Dendritic cell treated with granulocyte-macrophage colony-stimulating factor and Interleukin-4, amounts not matched to agents 40 ng/mL and 50 ng/mL, for 4 days (primary cell): ENCODE results near the gene ING5.

Source experiments
- H3K27ac Mint-ChIP-seq: one replicate; pipeline ENCODE4 v1.8.0; 2022; ENCODE audit warnings: mild to moderate bottlenecking, mixed read lengths
- H3K27me3 Mint-ChIP-seq: one replicate; pipeline ENCODE4 v1.8.0; 2022; ENCODE audit warnings: mild to moderate bottlenecking, mixed read lengths
- H3K36me3 Mint-ChIP-seq: one replicate; pipeline ENCODE4 v1.8.0; 2022; ENCODE audit warnings: low read depth, mixed read lengths
- H3K4me1 Mint-ChIP-seq: one replicate; pipeline ENCODE4 v1.8.0; 2022; ENCODE audit warnings: low read depth, mixed read lengths
- H3K4me3 Mint-ChIP-seq: one replicate; pipeline ENCODE4 v1.8.0; 2022; ENCODE audit warnings: mild to moderate bottlenecking, moderate library complexity, mixed read lengths
- H3K9me3 Mint-ChIP-seq: one replicate; pipeline ENCODE4 v1.8.0; 2022; ENCODE audit warnings: mixed read lengths
- intact Hi-C: fragments of 100-400 bp; cut with micrococcal nuclease; formaldehyde crosslinking; loops from one replicate; pipeline ENCODE4 v1.15.0; 2022

The ING5 gene

GRCh38 chr2:241770936-241771285 lies 69.1 kb downstream of the ING5 start:
- H3K4me3 Mint-ChIP-seq, result no peak overlapping the region

GRCh38 chr2:241771286-241772062 lies 69.6 kb downstream of the ING5 start:
- no peaks in the 10 kb centered on the region for H3K9me3 Mint-ChIP-seq
- no peak overlapping the region for H3K27ac Mint-ChIP-seq
- intact Hi-C loops, result no loop called here
- H3K4me3 Mint-ChIP-seq, result no peak overlapping the region
- H3K4me1 Mint-ChIP-seq, result peaks cover 6% of the 10 kb centered on the region
- peaks cover 31% of the 10 kb centered on the region for H3K27me3 Mint-ChIP-seq
- H3K36me3 Mint-ChIP-seq, result peaks cover 12% of the 10 kb centered on the region

More at GRCh38 chr2:241770936-241771285, 69.1 kb downstream of the ING5 start:
- peaks cover 31% of the 10 kb centered on the region for H3K27me3 Mint-ChIP-seq
- no peaks in the 10 kb centered on the region for H3K9me3 Mint-ChIP-seq
- intact Hi-C loops, result no loop called here
- H3K27ac Mint-ChIP-seq, result no peak overlapping the region
- H3K4me1 Mint-ChIP-seq, result peaks cover 6% of the 10 kb centered on the region
- H3K36me3 Mint-ChIP-seq, result peaks cover 12% of the 10 kb centered on the region

- Mint-ChIP-seq H3K4me3 (no peak overlapping the region), H3K36me3 (peaks cover 12% of the 10 kb centered on the region), H3K4me1 (peaks cover 6% of the 10 kb centered on the region), H3K9me3 (no peaks in the 10 kb centered on the region), H3K27me3 (peaks cover 31% of the 10 kb centered on the region), H3K27ac (no peak overlapping the region)
- intact Hi-C loops, result no loop called here
Measured at GRCh38 chr2:241772063-241772499, 70.2 kb downstream of the ING5 start.

- intact Hi-C loops, result no loop called here
- Mint-ChIP-seq H3K36me3 (no peaks in the 10 kb centered on the region), H3K4me1 (peaks cover 6% of the 10 kb centered on the region), H3K27me3 (peaks cover 31% of the 10 kb centered on the region), H3K9me3 (no peaks in the 10 kb centered on the region), H3K4me3 (no peak overlapping the region), H3K27ac (no peak overlapping the region)
Measured at GRCh38 chr2:241773511-241774418, 71.9 kb downstream of the ING5 start.

- Mint-ChIP-seq H3K27ac (no peak overlapping the region), H3K9me3 (no peaks in the 10 kb centered on the region), H3K4me3 (no peak overlapping the region), H3K36me3 (no peaks in the 10 kb centered on the region), H3K27me3 (peaks cover 31% of the 10 kb centered on the region), H3K4me1 (peaks cover 6% of the 10 kb centered on the region)
- intact Hi-C loops, result no loop called here
Measured at GRCh38 chr2:241774419-241775222, 72.8 kb downstream of the ING5 start.

- Mint-ChIP-seq H3K9me3 (no peaks in the 10 kb centered on the region), H3K27me3 (peaks cover 31% of the 10 kb centered on the region), H3K4me1 (peaks cover 6% of the 10 kb centered on the region), H3K27ac (no peak overlapping the region), H3K4me3 (no peak overlapping the region), H3K36me3 (no peaks in the 10 kb centered on the region)
- intact Hi-C loops, result no loop called here
Measured at GRCh38 chr2:241775223-241776177, 73.7 kb downstream of the ING5 start.

- Mint-ChIP-seq H3K4me1 (peaks cover 6% of the 10 kb centered on the region), H3K4me3 (no peak within 1 kb of the TSS), H3K36me3 (no peaks in the 10 kb centered on the region), H3K27ac (no peak within 1 kb of the TSS), H3K27me3 (peaks cover 29% of the 10 kb centered on the region), H3K9me3 (no peaks in the 10 kb centered on the region)
- intact Hi-C loops, result no loop called here
Measured at GRCh38 chr2:241776336-241777169, 74.7 kb downstream of the ING5 start, which contains the start of gene GAL3ST2. GAL3ST2 (plus strand) TSS chr2:241776822; CDS start chr2:241776956, 134 bp downstream.

- Mint-ChIP-seq H3K36me3 (no peaks in the 10 kb centered on the region), H3K4me1 (no peaks in the 10 kb centered on the region), H3K27me3 (peaks cover 28% of the 10 kb centered on the region), H3K4me3 (no peak overlapping the region), H3K27ac (no peak overlapping the region), H3K9me3 (no peaks in the 10 kb centered on the region)
- intact Hi-C loops, result no loop called here
Measured at GRCh38 chr2:241777170-241777685, 75.4 kb downstream of the ING5 start.

GRCh38 chr2:241777686-241778627 lies 76.1 kb downstream of the ING5 start:
- Mint-ChIP-seq H3K27ac (no peak overlapping the region), H3K36me3 (no peaks in the 10 kb centered on the region), H3K4me3 (no peak overlapping the region), H3K27me3 (peaks cover 24% of the 10 kb centered on the region), H3K9me3 (no peaks in the 10 kb centered on the region), H3K4me1 (no peaks in the 10 kb centered on the region)
- intact Hi-C loops, result no loop called here
